Tibial nerve (tissue), 4 donors: ENCODE data around the gene EMP2. TPM values are rescaled to one million over a fixed set of nuclear protein-coding genes. Genes with fewer than 3 reads are reported as not detected.

Experiments used
- DNase-seq, 2 donors: peaks; one replicate each; pipeline ENCODE4 v3.0.0-alpha.2; 2019; ENCODE audit warnings: low spot score in 2 of 2
- H3K27ac ChIP-seq, 4 donors: fragments of 200-600 bp; sonication (generic) in 3 of 4; one replicate each; pipeline ENCODE4 v1.5.1; 2017 to 2019; ENCODE audit warnings: mild to moderate bottlenecking in 1 of 4
- H3K27me3 ChIP-seq, 2 donors: fragments of 200-600 bp; sonication (generic) in 1 of 2; one replicate each; pipeline versions ENCODE4 v1.5.1 to v1.6.0; 2017 to 2019
- H3K36me3 ChIP-seq, 3 donors: fragments of 200-600 bp; sonication (generic); one replicate each; pipeline ENCODE4 v1.5.1; 2018 to 2019
- H3K4me1 ChIP-seq, 4 donors: fragments of 200-600 bp; sonication (generic) in 3 of 4; one replicate each; pipeline ENCODE4 v1.5.1; 2017 to 2019
- H3K4me3 ChIP-seq, 4 donors: fragments of 200-600 bp; sonication (generic) in 3 of 4; one replicate each; pipeline ENCODE4 v1.5.1; 2017 to 2019; ENCODE audit warnings: mild to moderate bottlenecking in 1 of 4, moderate library complexity in 1 of 4
- H3K9me3 ChIP-seq, 4 donors: fragments of 200-600 bp; sonication (generic) in 3 of 4; one replicate each; pipeline ENCODE4 v1.5.1; 2017 to 2019
- CTCF ChIP-seq, 5 experiments: fragments of 200-600 bp in 3 of 5; fragments of 450-650 bp in 2 of 5; sonication (generic) in 3 of 5; IDR thresholded peaks; one replicate each; pipeline ENCODE4 v1.5.1; 2016 to 2019; ENCODE audit warnings: antibody characterized with exemption in 5 of 5, mild to moderate bottlenecking in 3 of 5, moderate library complexity in 2 of 5
- EP300 ChIP-seq, 2 donors: sonication (generic); formaldehyde crosslinking; IDR thresholded peaks; one replicate each; pipeline ENCODE4 v1.6.1; 2017; ENCODE audit warnings: antibody characterized with exemption in 2 of 2, mild to moderate bottlenecking in 1 of 2
- POLR2A ChIP-seq, 2 donors: fragments of 450-650 bp; IDR thresholded peaks; one replicate each; pipeline ENCODE4 v1.6.1; 2017; ENCODE audit warnings: antibody characterized with exemption in 2 of 2, mild to moderate bottlenecking in 2 of 2, moderate library complexity in 2 of 2
- WGBS, 2 donors: methylation state at CpG; one replicate each; pipeline ENCODE4 v1.1.5; 2018; 5-methylcytosine and 5-hydroxymethylcytosine counted together
- total RNA-seq, 4 donors: library from RNA; depleted of rRNA; stranded (reverse); fragments of >200 nt; gene quantifications; one replicate each; pipeline ENCODE4 v1.1.0, GENCODE V29; 2016

EMP2 gene
- total RNA-seq, 4 donors from 2014 or later: 60.5 to 72.1 (median 65.5) TPM

GRCh38 chr16:10601444-10602408 lies 21.3 kb upstream of the EMP2 start:
- Histone ChIP-seq H3K4me3 (no peak overlapping the region), H3K4me1 (peaks cover 0 to 6% (median 0%) of the 10 kb centered on the region in 4 donors), H3K27ac (peak overlapping the region in 1 of 4 donors; percentile 65), H3K9me3 (no peaks in the 10 kb centered on the region), H3K27me3 (peaks cover 0 to 4% of the 10 kb centered on the region in 2 donors), H3K36me3 (no peaks in the 10 kb centered on the region)
- TF ChIP-seq CTCF (IDR thresholded peaks at IDR 0.05) (no peak), EP300 (IDR thresholded peaks at IDR 0.05) (no peak), POLR2A (IDR thresholded peaks at IDR 0.05) (no peak)
- DNase-seq: no peak
- 50 to 74% methylated on average over 8 to 12 of the region's 13 CpGs for WGBS, 2 donors

GRCh38 chr16:10600782-10601443 lies 20.5 kb upstream of the EMP2 start:
- TF ChIP-seq EP300 (IDR thresholded peaks at IDR 0.05) (peak in 1 of 2 donors; percentile 42), CTCF (IDR thresholded peaks at IDR 0.05) (no peak)
- H3K36me3 ChIP-seq: no peaks in the 10 kb centered on the region
- peaks cover 0 to 6% (median 0%) of the 10 kb centered on the region in 4 donors for H3K4me1 ChIP-seq
- no peak overlapping the region for H3K4me3 ChIP-seq
- 51 to 65% methylated on average over 11 to 12 of the region's 12 CpGs for WGBS, 2 donors
- peaks cover 0 to 4% of the 10 kb centered on the region in 2 donors for H3K27me3 ChIP-seq
- no peak for DNase-seq
- H3K27ac ChIP-seq: peak overlapping the region in 2 of 4 donors; percentile 13 to 65
- H3K9me3 ChIP-seq: no peaks in the 10 kb centered on the region

- 88 to 92% methylated on average over 7 of the region's 7 CpGs for WGBS, 2 donors
- Histone ChIP-seq H3K27ac (no peak overlapping the region), H3K4me3 (no peak overlapping the region), H3K4me1 (peaks cover 0 to 6% (median 0%) of the 10 kb centered on the region in 4 donors), H3K36me3 (no peaks in the 10 kb centered on the region), H3K27me3 (peaks cover 0 to 4% of the 10 kb centered on the region in 2 donors), H3K9me3 (no peaks in the 10 kb centered on the region)
- TF ChIP-seq CTCF (IDR thresholded peaks at IDR 0.05) (no peak), EP300 (IDR thresholded peaks at IDR 0.05) (no peak), POLR2A (IDR thresholded peaks at IDR 0.05) (no peak)
- no peak for DNase-seq
These were observed 19.2 kb upstream of the EMP2 start for GRCh38 chr16:10599626-10600025.

GRCh38 chr16:10598157-10598556 lies 17.8 kb upstream of the EMP2 start:
- TF ChIP-seq EP300 (IDR thresholded peaks at IDR 0.05): no peak
- no peak for TF ChIP-seq POLR2A (IDR thresholded peaks at IDR 0.05)
- no peak for TF ChIP-seq CTCF (IDR thresholded peaks at IDR 0.05)
- DNase-seq: no peak

More at GRCh38 chr16:10598157-10598556, 17.8 kb upstream of the EMP2 start:
- Histone ChIP-seq H3K9me3 (no peaks in the 10 kb centered on the region), H3K4me3 (no peak overlapping the region), H3K27me3 (peaks cover 0 to 4% of the 10 kb centered on the region in 2 donors), H3K36me3 (no peaks in the 10 kb centered on the region), H3K27ac (no peak overlapping the region), H3K4me1 (peaks cover 0 to 6% (median 0%) of the 10 kb centered on the region in 4 donors)
- WGBS, 2 donors: 50 to 52% methylated on average over 11 of the region's 11 CpGs
